IMR-90 (cell line): Measurements from ENCODE around the gene BTBD1.

Source experiments
- CTCF ChIP-seq: conservative IDR thresholded peaks from 2 replicates; pipeline ENCODE4 v1.5.1; 2012; ENCODE audit warnings: mild to moderate bottlenecking, low read depth, low read length, improper control_type of control experiment
- MXI1 ChIP-seq: IDR thresholded peaks from 2 replicates; pipeline ENCODE4 v1.6.1; 2012; ENCODE audit warnings: low read depth, mild to moderate bottlenecking, low read length, moderate library complexity, borderline replicate concordance

- TF ChIP-seq MXI1 (no peak), CTCF (no peak)
Observed at GRCh38 chr15:83087576-83087975, 20.5 kb upstream of the BTBD1 start.
